ENCODE measurements around the gene TNNC2.
A peak's percentile ranks its signal among the peaks of the same experiment; 100 is the strongest.
"Not testable (repeated sequence)": the region's sequence is repeated elsewhere in the genome, so short reads cannot be mapped to it uniquely, and the experiment has no call there.

TNNC2 gene

DNA sequence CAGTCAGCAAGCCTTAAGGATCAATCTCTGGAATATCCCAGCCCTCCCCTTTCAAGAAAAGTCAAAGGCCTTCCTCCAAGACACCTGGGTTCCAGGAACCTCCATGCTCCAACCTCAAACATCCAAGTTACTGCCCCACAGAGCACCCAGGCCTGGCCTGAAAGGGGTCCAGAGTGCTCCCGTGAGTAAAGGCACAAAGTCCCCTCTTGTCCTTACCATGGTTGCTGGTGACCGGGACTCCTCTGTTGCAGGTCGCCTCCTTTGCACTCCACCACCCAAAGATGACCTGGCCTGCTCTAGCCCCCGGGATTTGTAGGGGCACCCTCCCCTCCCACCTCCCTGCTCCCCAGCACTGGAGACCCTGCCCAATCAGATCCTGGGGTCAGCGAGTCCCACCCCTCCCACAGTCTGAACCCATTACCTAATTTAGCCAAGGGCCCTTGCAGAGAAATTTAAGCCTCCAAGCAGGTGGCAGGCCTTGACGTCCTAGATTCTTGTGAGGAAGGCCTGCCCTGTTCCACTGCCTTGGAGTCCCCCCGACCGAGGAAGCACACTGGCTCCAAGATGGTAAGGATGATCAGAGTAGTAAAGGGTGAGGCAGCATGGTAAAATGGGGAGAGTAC, at the start of gene TNNC2:
TNNC2 (minus strand) TSS at position 283 of the 623 bp plus-strand sequence; CDS start at position 219, 64 bp downstream.
- DNase-seq = no peak

- no peak for DNase-seq
Measured at GRCh38 chr20:45874576-45874975, 47.5 kb upstream of the TNNC2 start.

DNA sequence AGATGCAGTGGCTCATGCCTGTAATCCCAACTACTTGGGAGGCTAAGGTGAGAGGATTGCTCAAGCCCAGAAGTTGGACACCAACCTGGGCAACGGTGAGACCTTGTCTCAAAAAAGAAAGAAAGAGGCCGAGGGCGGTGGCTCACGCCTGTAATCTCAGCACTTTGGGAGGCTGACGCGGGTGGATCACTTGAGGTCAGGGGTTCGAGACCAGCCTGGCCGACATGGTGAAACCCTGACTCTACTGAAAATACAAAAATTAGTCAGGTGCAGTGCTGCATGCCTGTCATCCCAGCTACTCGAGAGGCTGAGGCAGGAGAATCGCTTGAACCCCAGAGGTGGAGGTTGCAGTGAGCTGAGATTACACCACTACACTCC, 47.0 kb upstream of the TNNC2 start:
- DNase-seq = not testable (repeated sequence)

DNA sequence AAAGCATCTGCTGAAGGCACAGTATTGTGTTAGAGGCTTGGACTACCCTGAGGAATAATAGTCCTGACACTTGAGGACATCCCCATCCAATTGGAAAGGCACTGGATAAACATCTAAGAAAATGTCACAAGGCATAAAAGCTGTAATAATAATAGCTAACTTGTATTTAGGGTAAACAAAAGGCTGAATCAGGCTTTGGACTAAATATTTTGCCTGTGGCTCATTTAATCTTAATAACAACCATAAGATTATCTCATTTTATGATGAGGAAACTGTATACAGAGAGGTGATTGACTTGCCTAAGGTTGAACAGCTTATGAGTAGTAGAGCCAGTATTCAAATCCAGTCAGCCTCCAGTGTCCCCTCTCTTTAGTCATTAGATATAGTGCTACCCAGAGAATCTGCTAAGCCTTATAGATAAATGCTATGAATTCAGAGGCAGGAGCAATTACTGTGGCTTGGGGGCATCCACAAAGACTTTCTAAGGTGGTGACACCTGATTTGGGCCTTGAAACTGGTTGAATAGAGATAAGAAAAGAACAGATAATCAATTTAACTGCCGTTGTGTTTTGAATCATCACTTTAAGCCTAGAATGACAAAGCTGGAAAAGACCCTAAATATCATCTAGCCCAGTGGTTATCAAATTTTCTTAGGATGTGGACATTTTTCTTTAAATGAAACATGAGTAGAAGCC, 46.4 kb upstream of the TNNC2 start:
- no peak for DNase-seq

DNA sequence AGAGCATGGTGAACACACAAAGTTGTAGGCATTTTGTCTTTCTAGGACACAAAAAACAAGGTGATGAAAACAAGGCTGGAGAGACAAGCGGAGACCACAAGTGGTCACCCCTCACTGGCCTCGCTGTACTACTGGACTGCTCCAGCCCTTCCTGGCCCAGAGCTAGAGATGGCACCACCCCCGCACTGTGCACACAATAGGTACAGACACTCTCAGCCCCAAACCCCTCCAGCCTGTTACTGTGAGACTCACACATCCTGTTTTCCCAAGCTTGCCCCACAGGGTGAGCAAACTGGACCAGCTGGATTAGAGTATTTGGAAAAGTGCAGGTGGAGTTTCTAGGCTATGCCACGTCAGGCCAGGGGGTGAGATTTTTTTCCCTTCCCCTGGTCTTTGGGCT, 45.5 kb upstream of the TNNC2 start:
- no peak for DNase-seq

DNA sequence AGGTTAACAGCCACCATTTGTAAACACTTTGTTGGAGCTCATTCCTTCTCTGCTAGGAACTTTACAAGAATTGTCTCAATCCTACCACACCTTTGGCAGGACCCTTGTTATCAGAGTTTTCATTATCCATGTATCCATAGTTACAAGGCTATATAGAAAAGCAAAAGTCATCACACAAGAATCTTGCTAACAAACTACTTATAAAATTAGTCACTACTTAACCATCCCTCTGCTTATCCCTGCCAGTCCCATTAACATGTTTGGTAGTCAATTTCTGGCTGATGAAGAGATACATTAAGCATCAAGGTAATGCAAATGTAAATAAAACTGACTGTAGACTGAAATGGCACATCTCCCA, 40.7 kb upstream of the TNNC2 start:
- no peak for DNase-seq

DNA sequence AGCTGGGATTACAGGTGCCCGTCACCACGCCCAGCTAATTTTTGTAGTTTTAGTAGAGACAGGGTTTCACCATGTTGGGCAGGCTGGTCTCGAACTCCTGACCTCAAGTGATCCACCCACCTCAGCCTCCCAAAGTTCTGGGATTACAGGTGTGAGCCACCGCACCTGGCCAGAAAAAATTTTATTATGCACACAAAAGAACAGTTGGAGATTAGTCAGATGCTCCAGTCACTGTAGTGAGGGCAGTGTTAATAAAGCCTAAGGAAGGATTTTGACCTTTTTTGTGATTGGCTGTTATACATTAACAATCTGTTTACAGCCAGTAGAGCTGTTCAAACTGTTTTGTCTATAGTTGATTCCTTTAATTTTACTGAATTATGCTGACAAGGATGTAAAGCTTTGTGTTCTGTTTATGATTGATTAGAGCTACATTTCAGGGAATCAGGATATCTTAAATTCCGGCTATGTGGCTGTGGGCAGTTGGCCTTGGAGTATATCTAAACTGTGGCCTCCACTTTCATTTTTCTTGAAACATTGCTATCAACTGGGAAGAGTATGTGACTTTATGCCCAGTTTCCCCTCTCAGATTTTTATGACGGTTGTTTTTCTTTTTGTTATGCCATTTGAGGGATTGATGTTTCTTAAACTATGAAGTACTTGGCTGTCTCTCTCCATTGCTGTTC, 40.2 kb upstream of the TNNC2 start:
- no peak for DNase-seq

GRCh38 chr20:45866454-45866853, 39.3 kb upstream of the TNNC2 start:
- no peak for DNase-seq

DNA sequence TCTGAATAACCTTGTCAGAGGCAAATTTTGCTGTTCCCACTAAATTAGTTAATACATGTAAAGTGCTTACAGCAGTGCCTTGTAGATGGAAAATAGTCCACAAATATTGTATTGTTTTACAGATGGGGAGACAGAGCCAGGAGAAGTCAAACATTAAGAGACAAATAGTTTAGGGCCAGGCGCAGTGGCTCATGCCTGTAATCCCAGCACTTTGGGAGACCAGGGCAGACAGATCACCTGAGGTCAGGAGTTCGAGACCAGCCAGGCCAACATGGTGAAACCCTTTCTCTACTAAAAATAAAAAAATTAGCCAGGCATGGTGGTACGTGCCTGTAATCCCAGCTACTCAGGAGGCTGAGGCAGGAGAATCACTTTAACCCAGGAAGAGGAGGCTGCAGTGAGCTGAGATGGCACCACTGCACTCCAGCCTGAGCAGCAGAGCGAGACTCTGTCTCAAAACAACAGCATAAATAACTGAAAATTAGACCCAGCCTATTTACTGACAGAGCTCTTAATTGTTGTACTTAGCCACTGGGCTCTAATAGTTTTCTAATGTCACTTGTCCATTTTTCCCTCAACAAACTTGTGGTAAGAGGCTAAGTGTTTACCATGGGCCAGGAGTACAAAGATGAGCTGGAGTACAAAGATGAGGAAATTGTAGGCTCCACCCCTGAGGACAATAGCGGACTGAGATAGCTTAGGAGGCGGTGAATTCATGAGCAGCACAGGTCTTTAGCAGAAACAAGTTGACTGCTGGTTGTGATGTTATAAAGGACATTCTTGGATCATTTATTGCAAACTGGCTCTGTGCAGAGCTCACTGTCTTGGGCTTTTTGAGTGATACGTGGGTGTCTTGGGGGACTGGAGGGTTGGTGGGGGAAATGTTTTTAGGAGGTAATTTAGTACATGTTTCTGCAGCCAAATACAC, 36.7 kb upstream of the TNNC2 start:
- DNase-seq = no peak

DNA sequence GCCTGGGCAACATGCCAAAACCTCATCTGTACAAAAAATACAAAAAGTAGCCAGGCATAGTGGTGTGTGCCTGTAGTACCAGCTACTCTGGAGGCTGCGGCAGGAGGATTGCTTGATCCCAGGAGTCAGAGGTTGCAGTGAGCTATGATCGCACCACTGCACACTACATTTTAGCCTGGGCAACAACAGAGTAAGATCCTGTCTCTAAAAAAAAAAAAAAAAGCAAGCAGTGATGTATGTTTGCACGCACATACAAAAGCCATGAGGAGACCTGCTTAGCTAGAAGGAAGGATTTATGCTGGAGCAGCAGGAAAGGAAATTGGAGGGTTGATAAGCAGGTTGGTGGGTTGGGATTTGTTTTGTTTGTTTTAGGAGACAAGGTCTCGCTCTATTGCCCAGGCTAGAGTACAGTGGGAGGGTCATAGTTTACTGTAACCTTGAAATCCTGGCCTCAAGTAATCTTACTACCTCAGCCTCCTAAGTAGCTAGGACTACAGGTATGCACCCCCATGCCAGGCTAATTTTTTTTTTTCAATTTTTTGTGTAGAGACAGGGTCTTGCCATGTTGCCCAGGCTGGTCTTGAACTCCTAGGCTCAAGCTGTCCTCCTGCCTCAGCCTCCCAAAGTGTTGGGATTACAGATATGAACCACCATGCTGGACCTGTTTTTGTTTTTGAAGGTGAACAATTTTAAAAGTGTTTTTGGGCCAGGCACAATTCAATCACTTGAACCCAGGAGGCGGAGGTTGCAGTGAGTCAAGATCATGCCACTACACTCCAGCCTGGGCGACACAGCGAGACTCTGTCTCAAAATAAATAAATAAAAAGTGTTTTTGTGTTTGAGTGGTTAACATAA, 34.3 kb upstream of the TNNC2 start:
- DNase-seq = no peak

GRCh38 chr20:45860560-45861220, 33.6 kb upstream of the TNNC2 start:
- DNase-seq = no peak

DNA sequence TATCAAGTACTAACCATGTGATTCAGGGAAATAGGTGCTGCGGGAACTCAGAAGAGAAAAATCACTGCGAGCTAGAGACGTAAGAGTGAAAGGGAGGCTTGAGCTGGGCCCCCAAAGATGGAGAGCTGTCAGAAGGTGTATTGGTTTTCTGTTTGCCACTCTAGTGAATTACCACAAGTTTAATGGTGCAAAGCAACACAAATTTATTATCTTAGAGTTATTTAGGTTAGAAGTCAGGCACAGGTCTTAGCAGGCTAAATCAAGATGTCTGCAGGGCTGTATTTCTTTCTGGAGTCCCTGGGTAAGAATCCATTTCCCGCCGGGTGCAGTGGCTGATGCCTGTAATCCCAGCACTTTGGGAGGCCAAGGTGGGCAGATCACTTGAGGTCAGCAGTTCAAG, 32.8 kb upstream of the TNNC2 start:
- DNase-seq = no peak

- DNase-seq = no peak
Measured at GRCh38 chr20:45857882-45858216, 30.7 kb upstream of the TNNC2 start.

DNA sequence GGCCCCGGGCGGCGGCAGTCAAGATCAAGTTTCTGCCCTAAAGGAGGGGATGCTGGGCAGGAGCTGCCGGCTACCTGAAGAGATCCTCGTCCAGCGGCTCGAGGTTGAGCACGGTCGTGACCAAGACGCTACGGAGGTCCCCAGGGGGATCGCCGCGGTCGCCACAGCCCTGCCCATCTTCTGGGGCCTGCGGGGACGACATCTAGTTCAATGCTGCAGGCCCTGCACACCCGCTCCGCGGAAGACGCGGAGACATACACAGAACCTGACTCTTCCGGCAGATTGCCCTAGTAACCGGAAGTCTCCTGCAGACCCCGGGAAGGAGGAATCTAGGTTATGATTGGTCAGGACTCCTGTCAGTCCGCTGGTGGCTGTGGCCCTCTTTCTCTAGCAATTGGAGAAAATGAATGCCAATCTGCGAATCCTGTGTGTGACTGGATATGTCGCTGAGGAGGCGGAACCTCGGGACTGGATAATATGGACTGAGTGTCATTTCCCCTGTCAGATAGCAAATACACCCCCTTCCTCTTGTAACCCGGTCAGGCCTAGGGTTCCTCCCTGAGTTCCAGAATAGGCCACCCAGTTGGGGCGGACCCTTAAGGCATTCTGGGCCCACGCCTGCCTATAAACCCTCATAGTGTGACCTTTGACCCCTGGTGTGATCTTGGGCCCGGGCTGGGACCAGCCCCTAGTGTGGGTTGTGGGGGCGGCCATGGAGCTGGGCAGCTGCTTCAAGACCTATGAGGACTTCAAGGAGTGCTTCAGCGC, 30.2 kb upstream of the TNNC2 start, which contains the start of the genes ACOT8 and ZSWIM3:
ACOT8 (minus strand) TSS at position 279 of the 768 bp plus-strand sequence; CDS start at position 202, 77 bp downstream.
ZSWIM3 (plus strand) TSS at position 501 of the 768 bp plus-strand sequence; CDS start at position 713, 212 bp downstream.
- DNase-seq = peak; percentile 90

- no peak for DNase-seq
Measured at GRCh38 chr20:45853484-45853883, 26.4 kb upstream of the TNNC2 start.

- DNase-seq = no peak
Measured at GRCh38 chr20:45852326-45852725, 25.2 kb upstream of the TNNC2 start.

- no peak for DNase-seq
Measured at GRCh38 chr20:45851501-45851900, 24.4 kb upstream of the TNNC2 start.

GRCh38 chr20:45850926-45851325, 23.8 kb upstream of the TNNC2 start:
- no peak for DNase-seq

GRCh38 chr20:45850238-45850637, 23.1 kb upstream of the TNNC2 start:
- DNase-seq = no peak

GRCh38 chr20:45848969-45849582, 22.0 kb upstream of the TNNC2 start:
- DNase-seq = no peak

Measured in activated CD8-positive, alpha-beta memory T cell treated with anti-CD3 and anti-CD28 coated beads for 24 hours (primary cell).